Testis (tissue), 2 donors: ENCODE data around the gene FAM234B.

Experiments
- CTCF ChIP-seq, 3 experiments: fragments of 450-650 bp in 2 of 3; fragments of 200-600 bp in 1 of 3; sonication (generic) in 1 of 3; IDR thresholded peaks; one replicate each; pipeline ENCODE4 v1.5.1; 2016 to 2019; ENCODE audit warnings: antibody characterized with exemption in 3 of 3, mild to moderate bottlenecking in 2 of 3, moderate library complexity in 1 of 3
- POLR2A ChIP-seq: fragments of 450-650 bp; IDR thresholded peaks from one replicate; pipeline ENCODE4 v1.6.1; 2017; ENCODE audit warnings: antibody characterized with exemption, mild to moderate bottlenecking, moderate library complexity

- TF ChIP-seq CTCF (IDR thresholded peaks at IDR 0.05) (no peak), POLR2A (no peak)
Observed at GRCh38 chr12:13101821-13102375, 57.7 kb downstream of the FAM234B start.
